ENCODE data around the gene CDKAL1.
"Not testable (repeated sequence)": the region's sequence is repeated elsewhere in the genome, so short reads cannot be mapped to it uniquely, and the experiment has no call there.

The CDKAL1 gene

DNA sequence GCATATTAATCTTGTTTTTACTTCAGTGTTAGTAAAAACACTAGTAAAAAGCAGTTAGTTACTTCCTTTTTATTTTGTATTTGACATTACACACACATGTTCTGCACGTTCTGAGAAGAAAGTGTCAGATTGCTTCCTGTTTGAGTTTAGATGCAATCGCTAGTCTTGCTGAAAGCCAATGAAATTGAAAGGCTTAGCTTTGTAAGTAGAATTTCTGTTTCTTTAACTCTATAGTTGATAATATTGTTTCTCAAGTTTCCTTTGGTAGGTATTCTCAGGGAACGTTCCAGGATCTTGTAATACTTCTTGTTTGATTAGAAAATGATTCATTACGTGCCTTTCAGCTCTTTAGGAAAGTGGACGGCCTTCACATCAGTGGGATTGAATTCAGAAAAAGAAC is 55.0 kb downstream of the CDKAL1 start:
- DNase-seq (ENCODE audit: extremely low read depth in 1 of 2, low read depth in 1 of 2): no peak

DNA sequence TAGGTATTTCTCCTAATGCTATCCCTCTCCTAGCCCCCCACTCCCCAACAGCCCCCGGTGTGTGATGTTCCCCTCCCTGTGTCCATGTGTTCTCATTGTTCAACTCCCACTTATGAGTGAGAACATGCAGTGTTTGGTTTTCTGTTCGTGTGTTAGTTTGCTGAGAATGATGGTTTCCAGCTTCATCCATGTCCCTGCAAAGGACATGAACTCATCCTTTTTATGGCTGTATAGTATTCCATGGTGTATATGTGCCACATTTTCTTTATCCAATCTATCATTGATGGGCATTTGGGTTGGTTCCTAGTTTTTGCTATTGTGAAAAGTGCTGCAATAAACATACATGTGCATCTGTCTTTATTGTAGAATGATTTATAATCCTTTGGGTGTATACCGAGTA is 56.2 kb downstream of the CDKAL1 start:
- not testable (repeated sequence) for DNase-seq (ENCODE audit: extremely low read depth in 1 of 2, low read depth in 1 of 2)

DNA sequence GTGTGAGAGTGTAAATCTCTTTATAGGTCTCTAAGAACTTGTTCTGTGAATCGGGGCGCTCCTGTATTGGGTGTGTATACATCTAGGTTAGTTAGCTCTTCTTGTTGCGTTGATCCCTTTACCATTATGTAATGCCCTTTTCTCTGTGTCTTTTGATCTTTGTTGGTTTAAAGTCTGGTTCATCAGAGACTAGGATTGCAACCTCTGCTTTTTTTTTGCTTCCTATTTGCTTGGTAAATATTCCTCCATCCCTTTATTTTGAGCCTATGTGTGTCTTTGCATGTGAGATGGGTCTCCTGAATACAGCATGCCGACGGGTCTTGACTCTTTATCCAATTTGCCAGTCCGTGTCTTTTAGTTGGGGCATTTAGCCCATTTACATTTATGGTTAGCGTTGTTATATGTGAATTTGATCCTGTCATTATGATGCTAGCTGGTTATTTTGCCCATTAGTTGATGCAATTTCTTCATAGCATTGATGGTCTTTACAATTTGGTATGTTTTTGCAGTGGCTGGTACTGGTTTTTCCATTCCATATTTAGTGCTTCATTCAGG is 60.1 kb downstream of the CDKAL1 start:
- DNase-seq (ENCODE audit: extremely low read depth in 1 of 2, low read depth in 1 of 2): not testable (repeated sequence)

DNA sequence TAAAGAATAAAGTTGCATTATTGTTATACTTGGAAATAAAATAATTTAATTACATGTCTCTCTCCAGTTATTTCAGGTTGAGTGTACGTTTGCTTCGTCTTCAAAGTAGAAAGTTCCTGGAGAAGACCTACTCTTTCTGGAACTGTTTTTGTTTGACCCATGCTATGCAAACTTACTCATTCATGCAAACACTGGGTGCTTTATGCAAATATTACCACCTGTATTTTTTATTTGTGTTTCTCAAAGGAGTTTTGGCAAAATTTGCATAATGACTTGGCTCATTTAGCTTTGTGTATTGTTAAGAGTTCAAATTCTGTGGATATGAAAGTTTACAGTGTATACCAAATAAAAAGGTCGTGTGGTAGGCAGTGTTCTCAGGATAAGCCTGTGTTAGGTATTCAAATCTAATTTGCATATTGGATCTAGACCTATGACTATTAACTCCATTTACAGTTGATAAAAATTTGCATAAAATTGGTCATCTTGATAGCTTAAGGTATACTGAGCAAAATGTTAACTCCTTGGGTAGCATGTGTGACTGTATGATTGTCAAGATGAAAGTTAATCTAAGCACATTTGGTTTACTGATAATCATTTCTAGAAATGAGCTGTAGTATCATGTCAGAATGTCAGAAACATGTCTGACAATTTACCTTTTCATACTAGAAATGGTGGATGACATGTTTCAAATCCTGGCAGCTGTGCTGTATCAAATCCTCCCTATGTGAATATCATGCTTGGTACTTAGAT is 65.2 kb downstream of the CDKAL1 start:
- no peak for DNase-seq (ENCODE audit: extremely low read depth in 1 of 2, low read depth in 1 of 2)

DNA sequence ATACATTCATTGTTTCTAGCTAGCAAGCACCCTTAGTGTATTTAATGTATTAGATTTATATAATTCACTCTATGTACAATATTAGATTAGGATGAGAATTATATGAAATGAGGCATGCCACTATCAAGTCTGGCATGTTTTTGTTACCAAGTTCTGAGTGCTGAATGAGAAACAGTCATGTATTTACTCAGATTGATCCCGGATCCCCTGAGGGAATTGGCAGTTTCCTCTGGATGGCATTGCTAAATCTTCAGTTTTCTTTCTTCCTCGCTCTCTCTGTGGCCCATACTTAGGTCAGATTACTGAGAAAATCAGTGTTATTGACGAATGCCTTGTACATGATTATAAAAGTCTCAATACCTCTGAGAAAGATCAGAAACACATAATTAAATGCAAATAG is 66.6 kb downstream of the CDKAL1 start:
- no peak for DNase-seq (ENCODE audit: extremely low read depth in 1 of 2, low read depth in 1 of 2)

DNA sequence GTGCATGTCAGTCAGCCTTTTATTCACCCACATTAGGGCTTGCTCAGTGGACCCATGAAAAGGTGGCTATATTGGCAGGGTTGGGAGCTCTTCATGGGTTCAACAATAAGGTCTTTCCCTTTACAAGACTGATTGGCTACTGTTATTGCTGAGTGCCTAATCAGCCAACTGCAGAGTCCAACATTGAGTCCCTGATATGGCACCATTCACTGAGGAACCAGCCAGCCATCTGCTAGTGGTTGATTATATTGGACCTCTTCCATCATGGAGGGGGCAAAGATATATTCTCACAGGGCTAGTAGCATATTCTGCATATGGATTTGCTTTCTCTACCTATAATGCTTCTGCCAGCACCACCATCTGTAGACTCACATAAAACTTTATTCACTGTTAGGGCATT is 69.9 kb downstream of the CDKAL1 start:
- no peak for DNase-seq (ENCODE audit: extremely low read depth in 1 of 2, low read depth in 1 of 2)

DNA sequence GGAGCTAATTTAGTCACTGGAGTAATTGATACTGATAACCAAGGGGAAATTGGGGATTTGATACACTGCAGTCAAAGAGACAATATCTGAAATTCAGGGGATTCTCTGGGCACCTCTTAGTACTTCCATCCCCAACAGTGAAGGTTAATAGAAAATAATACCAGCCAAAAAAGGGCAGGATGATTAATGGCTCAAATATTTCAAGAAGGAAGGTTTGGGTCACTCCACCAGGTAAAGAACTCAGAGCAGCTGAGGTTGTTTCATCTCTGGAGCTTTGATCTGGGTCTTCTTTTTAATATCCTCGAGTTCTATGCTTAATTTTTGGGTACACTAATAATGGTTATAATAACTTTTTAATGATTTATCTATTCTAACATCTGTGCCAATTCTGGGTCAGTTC is 70.8 kb downstream of the CDKAL1 start:
- DNase-seq (ENCODE audit: extremely low read depth in 1 of 2, low read depth in 1 of 2): no peak

DNA sequence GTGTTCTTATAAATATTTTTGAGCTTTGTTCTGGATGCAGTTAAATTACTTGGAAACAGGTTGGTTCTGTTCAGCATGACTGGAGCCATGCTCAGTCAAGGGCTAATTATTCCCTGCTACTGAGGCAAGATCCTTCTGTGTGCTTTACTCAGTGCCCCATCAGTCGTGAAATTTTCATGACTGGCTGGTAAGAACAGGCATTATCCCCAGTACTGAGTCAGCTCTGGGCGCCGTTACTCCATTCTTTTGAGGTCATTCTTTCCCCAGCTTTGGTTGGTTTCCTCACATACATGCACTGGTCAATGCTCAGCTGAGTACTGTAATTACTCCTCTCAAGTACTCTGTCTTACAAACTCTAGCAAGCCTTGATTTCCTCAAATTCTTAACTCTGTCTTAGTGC is 71.3 kb downstream of the CDKAL1 start:
- DNase-seq (ENCODE audit: extremely low read depth in 1 of 2, low read depth in 1 of 2): no peak

DNA sequence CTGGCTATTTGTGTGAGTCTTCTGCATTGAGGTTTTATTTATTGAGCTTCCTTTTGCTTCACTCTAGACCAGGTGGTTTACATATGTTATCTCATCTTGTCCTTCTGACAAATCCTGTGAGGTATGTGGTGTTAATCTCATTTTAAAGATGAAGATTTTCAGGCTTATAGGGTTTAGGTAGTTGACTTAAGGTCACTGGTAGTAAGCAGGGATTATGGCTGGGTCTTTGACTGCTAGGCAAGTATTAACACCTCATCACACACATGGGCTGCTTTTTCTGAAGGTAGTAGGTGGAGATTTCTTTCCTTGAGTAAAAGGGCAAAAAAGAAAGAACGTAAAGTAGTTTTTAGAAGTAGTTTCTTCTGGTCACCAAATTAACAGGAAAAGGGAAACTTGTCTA is 72.6 kb downstream of the CDKAL1 start:
- no peak for DNase-seq (ENCODE audit: extremely low read depth in 1 of 2, low read depth in 1 of 2)

DNA sequence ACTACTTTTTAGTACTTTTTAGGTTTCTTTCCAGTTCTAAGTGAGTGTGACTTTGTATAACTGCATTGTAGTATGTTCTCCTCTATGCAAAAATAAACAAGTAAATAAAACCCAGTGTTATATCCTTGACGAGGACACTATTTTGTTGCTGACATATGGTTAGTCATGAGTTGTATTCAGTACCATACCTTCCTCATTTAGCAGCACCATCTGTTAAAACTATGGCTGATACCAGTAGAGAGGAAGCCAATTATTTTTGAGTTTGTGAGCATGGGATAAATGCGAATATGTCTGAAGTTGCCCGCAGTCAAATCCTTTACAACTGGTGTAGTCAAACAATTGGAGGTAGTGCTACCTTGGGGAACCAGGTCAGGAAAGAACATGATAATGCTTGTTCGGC is 74.1 kb downstream of the CDKAL1 start:
- DNase-seq (ENCODE audit: extremely low read depth in 1 of 2, low read depth in 1 of 2): no peak

DNA sequence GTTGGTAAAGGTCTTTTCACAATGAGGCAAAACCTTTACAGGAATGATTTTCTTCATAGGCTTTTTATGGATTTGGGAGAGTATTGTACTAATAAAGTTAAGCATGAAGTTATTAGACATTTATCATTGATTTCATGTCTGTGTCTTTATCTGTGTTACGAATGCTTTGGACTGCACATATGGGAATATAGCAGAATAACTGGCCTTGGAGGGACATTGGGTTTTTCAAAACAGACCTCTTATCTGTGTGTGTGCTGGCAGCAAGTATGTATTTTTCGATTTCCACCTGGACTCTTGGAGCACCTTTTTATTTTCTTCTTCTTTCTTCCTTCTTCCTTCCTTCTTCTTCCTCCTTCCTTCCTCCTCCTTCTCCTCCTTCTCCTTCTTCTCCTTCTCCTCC is 74.6 kb downstream of the CDKAL1 start:
- no peak for DNase-seq (ENCODE audit: extremely low read depth in 1 of 2, low read depth in 1 of 2)

DNA sequence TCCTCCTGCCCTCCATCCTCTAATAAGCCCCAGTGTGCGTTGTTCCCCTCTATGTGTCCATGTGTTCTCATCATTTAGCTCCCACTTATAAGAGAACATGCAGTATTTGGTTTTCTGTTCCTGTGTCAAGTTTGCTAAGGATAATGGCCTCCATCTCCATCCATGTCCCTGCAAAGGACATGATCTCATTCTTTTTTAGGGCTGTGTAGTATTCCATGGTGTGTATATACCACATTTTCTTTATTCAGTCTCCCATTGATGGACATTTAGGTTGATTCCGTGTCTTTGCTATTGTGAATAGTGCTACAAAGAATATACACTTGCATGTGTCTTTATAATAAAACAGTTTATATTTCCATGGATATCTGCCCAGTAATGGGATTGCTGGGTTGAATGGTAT is 75.7 kb downstream of the CDKAL1 start:
- not testable (repeated sequence) for DNase-seq (ENCODE audit: extremely low read depth in 1 of 2, low read depth in 1 of 2)

DNA sequence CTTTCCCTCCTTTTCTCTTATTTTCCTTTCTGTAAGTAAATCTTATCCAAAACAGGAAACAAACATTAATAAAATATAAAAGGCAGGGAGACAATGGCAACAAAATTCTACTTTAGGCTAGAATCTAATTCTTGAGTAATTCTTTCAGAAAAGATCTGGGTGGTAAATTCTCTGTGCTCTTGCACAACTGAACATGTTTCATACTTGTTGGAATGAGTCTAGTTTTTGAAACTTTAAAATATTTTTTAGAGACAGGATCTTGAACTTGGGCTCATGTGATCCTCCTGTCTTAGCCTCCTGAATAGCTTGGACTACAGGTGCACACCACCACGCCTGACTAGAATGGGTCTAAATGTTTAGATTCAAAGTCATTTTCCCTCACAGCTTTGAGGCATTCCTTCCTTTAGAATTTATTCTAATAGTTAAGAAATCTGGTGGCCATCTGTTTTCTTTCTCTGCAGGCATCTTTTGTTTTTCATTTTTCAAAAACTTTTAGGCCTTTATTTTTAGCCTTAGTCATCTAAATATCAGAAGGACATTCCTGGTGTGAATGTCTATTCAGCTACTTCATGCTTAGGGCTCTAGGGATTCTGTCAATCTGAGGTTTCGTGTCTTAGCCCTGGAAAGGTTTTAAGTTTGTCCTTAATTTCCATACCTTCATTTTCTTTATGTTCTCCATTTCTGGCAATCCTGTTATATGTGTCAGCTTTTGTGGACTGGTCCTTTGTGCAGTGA is 76.5 kb downstream of the CDKAL1 start:
- no peak for DNase-seq (ENCODE audit: extremely low read depth in 1 of 2, low read depth in 1 of 2)

DNA sequence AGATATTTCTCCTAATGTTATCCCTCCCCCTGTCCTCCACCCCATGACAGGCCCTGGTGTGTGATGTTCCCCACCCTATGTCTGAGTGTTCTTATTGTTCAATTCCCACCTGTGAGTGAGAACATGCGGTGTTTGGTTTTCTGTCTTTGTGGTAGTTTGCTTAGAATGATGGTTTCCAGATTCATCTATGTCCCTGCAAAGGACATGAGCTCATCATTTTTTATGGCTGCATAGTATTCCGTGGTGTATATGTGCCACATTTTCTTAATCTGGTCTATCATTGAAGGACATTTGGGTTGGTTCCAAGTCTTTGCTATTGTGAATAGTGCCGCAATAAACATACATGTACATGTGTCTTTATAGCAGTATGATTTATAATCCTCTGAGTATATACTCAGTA is 83.3 kb downstream of the CDKAL1 start:
- not testable (repeated sequence) for DNase-seq (ENCODE audit: extremely low read depth in 1 of 2, low read depth in 1 of 2)

DNA sequence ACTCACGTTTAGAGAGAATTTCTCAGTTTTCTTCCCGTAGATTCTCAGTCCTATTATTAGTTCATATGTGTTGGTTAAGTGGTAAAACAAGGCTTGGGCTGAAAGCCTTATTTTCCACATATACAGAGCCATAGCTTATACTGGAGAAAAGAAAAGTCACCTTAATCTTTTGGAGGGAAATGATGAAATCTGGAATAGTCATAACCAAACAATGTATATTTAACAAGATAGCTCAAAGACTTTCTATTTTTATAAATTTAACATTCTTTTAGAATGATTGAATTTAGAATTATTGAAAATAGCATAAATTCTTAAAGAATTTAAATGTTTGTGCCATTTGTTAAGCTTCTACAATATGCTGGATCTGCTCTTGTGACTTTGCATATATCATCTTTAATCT is 85.8 kb downstream of the CDKAL1 start:
- DNase-seq (ENCODE audit: extremely low read depth in 1 of 2, low read depth in 1 of 2): no peak

DNA sequence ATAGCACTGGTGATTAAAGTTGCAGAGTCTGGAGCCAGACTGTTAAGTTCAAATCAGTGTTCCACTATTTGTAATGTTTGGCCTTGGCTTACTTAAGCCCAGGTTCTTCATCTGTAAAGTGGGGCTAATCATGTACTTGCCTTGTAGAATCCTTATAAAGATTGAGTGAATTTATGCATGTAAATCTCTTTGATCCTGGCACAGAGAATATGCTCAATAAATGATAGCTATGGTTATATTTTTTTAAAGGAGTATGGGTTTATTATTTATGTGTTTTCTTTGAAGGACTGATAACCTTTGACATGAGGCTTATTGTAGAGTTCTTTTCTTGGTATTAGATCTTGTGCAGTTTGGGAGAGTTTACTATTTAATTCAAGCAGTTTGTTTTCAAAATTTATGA is 89.5 kb downstream of the CDKAL1 start:
- no peak for DNase-seq (ENCODE audit: extremely low read depth in 1 of 2, low read depth in 1 of 2)

DNA sequence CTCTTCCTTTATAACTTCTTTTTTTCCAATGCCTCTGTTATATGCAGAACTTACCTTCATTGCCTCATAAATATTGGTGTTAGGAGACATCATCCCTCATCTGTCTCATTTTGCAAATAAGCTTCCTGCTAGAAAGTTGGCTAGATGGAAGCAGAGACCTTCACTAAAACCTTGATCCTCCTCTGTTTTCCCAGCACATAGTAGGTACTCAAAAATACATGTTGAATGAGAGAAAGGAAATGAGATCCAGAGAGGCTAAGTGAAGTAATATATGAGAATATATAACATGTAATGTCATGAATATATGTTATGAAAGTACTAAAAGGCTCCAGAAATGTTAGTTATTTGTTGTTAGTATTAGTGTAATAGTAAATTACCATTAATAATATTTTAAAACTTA is 91.9 kb downstream of the CDKAL1 start:
- DNase-seq (ENCODE audit: extremely low read depth in 1 of 2, low read depth in 1 of 2): no peak

DNA sequence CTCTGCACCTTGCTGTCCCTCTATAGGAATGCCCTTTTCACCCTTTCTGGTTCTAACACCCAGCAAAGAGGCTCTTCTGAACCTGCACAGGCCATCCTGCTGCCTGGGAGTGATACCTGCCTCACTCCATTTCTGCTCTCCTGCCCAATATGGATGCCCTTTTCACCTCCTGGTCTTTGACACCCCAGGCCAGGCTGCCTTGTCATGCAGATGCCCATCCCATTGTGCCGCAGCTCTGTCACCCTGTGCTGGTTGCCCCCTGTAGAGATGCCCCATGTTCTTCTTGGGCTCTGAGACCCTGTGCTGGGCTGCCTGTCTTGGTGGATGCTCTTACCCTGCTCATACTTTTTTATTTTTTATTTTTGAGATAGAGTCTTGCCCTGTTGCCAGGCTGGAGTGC is 95.3 kb downstream of the CDKAL1 start:
- no peak for DNase-seq (ENCODE audit: extremely low read depth in 1 of 2, low read depth in 1 of 2)

DNA sequence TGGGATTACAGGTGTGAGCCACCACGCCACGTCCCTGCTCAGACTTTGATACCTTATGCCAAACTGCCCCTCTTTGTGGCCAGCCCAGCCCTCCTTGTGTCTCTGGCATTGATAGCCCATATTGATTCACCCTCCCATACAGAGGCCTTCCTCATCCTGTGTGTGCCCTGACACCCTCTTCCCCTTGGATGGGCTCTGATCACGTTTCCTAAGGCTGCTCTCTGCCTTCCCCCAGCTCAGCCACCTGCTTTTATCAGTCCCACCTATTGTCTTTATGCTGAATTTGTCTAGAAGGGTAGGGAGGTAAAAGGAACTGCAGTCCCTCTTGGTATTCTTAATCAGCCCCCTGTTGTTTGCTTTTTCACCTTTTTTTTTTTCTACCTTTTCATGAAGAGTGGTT is 95.9 kb downstream of the CDKAL1 start:
- no peak for DNase-seq (ENCODE audit: extremely low read depth in 1 of 2, low read depth in 1 of 2)

DNA sequence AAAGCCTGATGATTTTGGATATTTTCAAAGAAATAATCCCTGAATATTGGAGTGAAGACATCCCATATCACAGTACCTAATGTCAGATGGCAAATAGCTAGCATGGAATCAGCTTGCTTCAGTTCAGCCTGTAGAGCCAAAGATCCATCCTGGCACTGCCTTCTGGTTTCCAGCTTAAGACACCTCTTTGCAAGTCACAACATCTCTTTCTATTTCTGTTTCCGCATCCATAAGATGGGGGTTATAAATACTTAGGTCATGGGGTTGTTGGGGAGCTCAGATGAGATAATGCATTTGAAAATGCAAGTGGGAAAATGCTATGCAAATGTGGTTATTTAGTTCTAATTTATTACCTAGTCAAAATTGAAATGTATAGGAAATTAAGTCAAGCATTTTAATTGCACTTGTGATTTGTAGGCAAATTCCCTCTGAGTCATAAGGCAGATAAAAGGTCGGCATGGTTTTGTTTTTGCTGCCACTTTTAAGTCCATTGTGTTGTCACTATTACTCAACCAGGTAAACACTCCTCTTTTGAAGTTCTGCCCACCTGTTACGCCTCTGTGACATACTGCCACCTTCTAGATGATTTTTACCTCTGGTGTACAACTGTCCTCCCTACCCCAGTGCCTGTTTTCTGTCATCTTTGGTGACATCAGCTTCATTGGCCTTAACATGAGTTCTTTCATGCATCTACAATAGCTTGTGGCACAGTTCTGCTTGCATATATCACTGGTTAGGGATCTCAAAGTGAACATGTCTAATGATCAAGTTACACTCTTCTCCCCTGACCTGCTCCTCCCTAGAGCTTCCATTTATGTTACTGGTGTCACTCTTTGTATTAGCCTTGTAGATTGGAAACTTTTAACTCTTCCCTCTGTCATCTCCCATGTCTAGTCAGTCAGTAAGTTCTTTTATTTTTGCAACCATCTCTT is 96.6 kb downstream of the CDKAL1 start:
- no peak for DNase-seq (ENCODE audit: extremely low read depth in 1 of 2, low read depth in 1 of 2)

DNA sequence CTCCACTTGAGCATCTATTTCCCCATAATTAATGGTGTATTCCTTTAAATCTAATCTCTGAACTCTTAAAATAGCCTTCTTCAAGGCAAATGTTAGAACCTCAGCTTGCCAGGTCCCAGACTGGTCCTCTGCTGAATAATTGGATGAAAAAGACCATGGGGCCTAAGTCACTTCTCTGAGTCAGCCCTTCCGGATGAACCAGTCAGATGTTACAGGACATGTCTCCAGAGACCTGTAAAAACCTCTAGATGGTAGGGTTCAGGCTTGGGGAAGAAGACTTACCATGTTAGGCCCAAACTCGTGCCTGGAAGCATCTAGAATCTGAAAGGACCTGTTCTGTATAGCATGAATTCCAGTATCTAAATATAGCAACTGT is 97.3 kb downstream of the CDKAL1 start:
- no peak for DNase-seq (ENCODE audit: extremely low read depth in 1 of 2, low read depth in 1 of 2)

Data from activated CD8-positive, alpha-beta memory T cell treated with anti-CD3 and anti-CD28 coated beads for 1 hour (primary cell).